Mucosa of descending colon (tissue), 3 donors: ENCODE data around the gene PAX2. TPM values are rescaled to one million over a fixed set of nuclear protein-coding genes. Genes with fewer than 3 reads are reported as not detected.

ENCODE experiments used
- ATAC-seq: fragments of 200-7000 bp; cut with Tn5 transposase; one replicate; pipeline ENCODE4 v1.9.1; 2020; ENCODE audit warnings: mild to moderate bottlenecking, moderate library complexity
- DNase-seq, 3 donors: peaks; one replicate each; pipeline ENCODE4 v3.0.0-alpha.2; 2020
- H3K36me3 ChIP-seq: fragments of 200-600 bp; one replicate; pipeline ENCODE4 v1.8.0; 2021; ENCODE audit warnings: low read depth, mild to moderate bottlenecking
- H3K4me1 ChIP-seq: fragments of 200-600 bp; one replicate; pipeline ENCODE4 v1.8.0; 2021; ENCODE audit warnings: low read depth, mild to moderate bottlenecking
- H3K4me3 ChIP-seq: fragments of 200-600 bp; one replicate; pipeline ENCODE4 v1.8.0; 2021; ENCODE audit warnings: mild to moderate bottlenecking
- H3K9me3 ChIP-seq: fragments of 200-600 bp; one replicate; pipeline ENCODE4 v1.8.0; 2021; ENCODE audit warnings: mild to moderate bottlenecking
- intact Hi-C, 2 donors: fragments of 100-400 bp; cut with DNase I in 1 of 2; cut with micrococcal nuclease in 1 of 2; formaldehyde crosslinking; loops; one replicate each; pipeline versions ENCODE4 v1.11.0 to v1.11.1; 2022; cut with DNase I, micrococcal nuclease
- total RNA-seq, 3 donors: library from RNA; stranded (reverse); fragmentation: NEBNext Ultra II Directional in 2 of 3; extraction: Animal tissue kit (Norgen Biotek cat#: 25700) in 2 of 3; gene quantifications; one replicate each; pipeline versions ENCODE4 v1.2.1 to v1.2.4, GENCODE V29; 2021 to 2023
- TF ChIP-seq, protein P1 (sequence below): fragments of 200-600 bp; IDR thresholded peaks from one replicate; pipeline ENCODE4 v1.8.0; 2022; ENCODE audit warnings: antibody characterized with exemption, mild to moderate bottlenecking
- donor health status: DM: no; HTN: no; CAD: no; lungs with moderate emphysema.
- donor health status: DM: no; HTN: no; CAD: no.
- donor health status: DM: no; HTN: yes; CAD: no.

The PAX2 gene
- total RNA-seq, 3 donors from 2014 or later = not detected

DNA sequence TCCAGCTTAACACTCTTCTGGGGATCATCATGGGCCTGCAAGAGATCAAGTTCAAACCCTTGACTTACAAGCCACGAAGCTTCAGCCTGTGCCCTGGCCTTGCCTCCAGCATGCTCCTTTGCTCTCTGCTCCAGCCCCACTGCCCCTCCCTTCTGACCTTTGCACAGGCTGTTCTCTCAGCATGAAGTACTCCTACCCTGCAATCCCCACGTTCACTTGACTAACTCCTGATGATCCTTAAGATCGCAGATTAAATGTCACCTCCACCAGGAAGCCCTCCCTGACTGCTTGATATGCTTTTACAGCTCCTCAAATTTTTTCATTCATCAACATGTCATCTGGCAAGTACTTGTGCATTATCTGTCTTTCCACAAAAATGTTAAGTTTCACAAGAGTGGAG lies 91.9 kb downstream of the PAX2 start:
- Histone ChIP-seq H3K9me3 (no peaks in the 10 kb centered on the region), H3K4me3 (no peak overlapping the region), H3K36me3 (no peaks in the 10 kb centered on the region), H3K4me1 (no peaks in the 10 kb centered on the region)
- DNase-seq (peak in 1 of 3 donors; percentile 6), ATAC-seq (peak; percentile 51)
- TF ChIP-seq, protein P1, sequence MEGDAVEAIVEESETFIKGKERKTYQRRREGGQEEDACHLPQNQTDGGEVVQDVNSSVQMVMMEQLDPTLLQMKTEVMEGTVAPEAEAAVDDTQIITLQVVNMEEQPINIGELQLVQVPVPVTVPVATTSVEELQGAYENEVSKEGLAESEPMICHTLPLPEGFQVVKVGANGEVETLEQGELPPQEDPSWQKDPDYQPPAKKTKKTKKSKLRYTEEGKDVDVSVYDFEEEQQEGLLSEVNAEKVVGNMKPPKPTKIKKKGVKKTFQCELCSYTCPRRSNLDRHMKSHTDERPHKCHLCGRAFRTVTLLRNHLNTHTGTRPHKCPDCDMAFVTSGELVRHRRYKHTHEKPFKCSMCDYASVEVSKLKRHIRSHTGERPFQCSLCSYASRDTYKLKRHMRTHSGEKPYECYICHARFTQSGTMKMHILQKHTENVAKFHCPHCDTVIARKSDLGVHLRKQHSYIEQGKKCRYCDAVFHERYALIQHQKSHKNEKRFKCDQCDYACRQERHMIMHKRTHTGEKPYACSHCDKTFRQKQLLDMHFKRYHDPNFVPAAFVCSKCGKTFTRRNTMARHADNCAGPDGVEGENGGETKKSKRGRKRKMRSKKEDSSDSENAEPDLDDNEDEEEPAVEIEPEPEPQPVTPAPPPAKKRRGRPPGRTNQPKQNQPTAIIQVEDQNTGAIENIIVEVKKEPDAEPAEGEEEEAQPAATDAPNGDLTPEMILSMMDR = no peak
- intact Hi-C loops = no loop called here

DNA sequence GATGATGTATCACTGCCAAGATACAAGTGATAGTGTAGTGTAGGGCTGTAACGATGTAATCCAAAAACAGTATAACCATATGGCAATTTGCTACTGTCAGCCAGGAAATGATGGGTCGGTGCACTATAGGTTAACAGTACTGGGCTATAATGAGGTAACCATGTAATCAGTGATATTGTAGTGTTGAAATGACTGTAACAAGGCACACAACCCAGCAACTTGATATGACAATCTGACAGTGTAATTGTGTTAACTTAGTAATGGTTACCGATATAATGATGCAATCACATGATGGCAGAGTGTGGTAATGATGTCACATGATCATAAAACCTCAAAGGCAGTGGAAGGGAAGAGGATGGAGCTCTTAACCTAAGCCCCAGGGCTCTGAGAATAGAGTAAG lies 93.6 kb downstream of the PAX2 start:
- H3K4me3 ChIP-seq = no peak overlapping the region
- no peaks in the 10 kb centered on the region for H3K4me1 ChIP-seq
- DNase-seq (no peak), ATAC-seq (no peak)
- intact Hi-C loops = no loop called here
- no peaks in the 10 kb centered on the region for H3K36me3 ChIP-seq
- TF ChIP-seq, protein P1 = no peak
- H3K9me3 ChIP-seq = no peaks in the 10 kb centered on the region

DNA sequence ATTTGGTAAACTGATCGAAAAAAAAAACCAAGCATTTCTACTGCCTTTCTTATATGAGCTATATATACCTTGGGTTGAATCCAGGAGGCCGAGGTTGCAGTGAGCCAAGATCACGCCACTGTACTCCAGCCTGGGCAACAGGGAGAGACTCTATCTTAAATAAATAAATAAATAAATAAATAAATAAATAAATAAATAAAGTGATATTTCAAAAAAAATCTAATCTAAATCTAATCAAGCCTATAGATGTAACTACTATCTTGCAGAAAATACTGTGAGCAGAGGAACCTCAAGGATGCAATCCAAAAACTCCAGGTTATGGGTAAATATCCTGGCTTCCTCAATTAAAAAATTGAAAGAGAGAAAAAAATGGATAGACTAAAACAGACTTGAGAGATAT lies 96.1 kb downstream of the PAX2 start:
- H3K36me3 ChIP-seq = no peaks in the 10 kb centered on the region
- TF ChIP-seq, protein P1 = no peak
- no peaks in the 10 kb centered on the region for H3K9me3 ChIP-seq
- ATAC-seq (no peak), DNase-seq (no peak)
- intact Hi-C loops = no loop called here
- H3K4me1 ChIP-seq = no peaks in the 10 kb centered on the region
- H3K4me3 ChIP-seq = no peak overlapping the region

DNA sequence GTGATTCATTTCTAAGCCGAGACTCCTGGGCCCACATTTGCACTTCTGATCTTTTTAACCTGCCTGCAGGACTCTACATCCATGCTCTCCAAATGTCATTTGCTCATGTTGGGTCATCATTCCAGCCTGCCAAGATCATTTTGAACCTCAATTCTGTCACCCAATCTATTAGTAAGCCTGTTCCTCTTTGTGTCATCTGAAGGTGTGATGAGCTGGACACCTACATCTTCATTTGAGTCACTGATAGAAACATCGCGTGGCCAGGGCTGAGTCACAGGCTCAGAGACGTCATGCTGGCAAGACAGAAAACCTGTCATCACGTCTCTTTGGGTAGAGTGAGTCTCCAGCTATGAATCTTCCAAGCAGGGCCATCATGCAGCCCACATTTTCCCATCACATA lies 102.1 kb downstream of the PAX2 start:
- H3K9me3 ChIP-seq = no peaks in the 10 kb centered on the region
- ATAC-seq = no peak
- TF ChIP-seq, protein P1 = no peak
- no peaks in the 10 kb centered on the region for H3K36me3 ChIP-seq
- H3K4me3 ChIP-seq = no peak overlapping the region
- intact Hi-C loops = no loop called here
- H3K4me1 ChIP-seq = no peaks in the 10 kb centered on the region
- DNase-seq = no peak

DNA sequence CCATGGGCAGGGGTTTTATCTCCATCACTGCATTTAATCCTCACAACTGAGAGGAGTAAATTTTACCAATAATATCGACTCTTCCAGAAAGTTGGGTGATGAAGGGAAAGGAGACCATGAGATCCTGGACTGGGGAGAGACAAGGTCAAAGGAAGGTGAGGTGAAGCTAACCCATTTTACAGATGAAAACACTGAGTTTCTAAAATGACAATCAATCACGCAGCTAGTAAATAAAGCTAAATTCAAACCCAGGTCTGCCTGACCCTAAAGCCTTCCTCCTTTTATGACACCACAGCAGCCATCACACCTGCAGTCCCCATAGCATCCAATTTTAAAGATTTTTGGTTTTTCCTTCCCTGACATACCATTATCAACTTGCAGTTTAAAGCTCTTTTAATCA lies 103.4 kb downstream of the PAX2 start:
- TF ChIP-seq, protein P1 = no peak
- no peak for ATAC-seq

DNA sequence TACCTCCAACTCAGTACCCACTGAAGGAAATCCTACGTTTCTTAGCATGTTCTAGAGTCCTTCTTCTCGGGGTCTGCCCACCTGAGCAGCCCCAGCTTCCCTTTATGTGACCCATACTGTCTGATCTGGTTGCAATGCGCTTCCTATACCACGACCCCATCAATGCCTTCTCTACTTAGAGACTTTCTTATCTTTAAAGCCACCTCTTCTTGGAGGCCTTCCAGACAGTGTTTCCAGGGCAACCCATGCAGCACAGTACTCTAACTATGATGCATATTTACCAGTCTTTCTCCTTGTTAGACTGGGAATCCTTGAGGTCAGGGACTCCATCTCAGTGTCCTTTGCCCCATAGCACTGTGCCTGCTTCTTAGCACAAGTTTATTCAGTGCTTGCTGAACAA lies 112.9 kb downstream of the PAX2 start:
- no peak for ATAC-seq
- intact Hi-C loops = no loop called here
- H3K4me1 ChIP-seq = no peaks in the 10 kb centered on the region
- no peak for DNase-seq
- TF ChIP-seq, protein P1 = no peak
- H3K36me3 ChIP-seq = no peaks in the 10 kb centered on the region
- H3K4me3 ChIP-seq = no peak overlapping the region
- H3K9me3 ChIP-seq = no peaks in the 10 kb centered on the region

More for the DNA sequence above, 103.4 kb downstream of the PAX2 start:
- H3K4me1 ChIP-seq = no peaks in the 10 kb centered on the region
- H3K9me3 ChIP-seq = no peaks in the 10 kb centered on the region
- no peak overlapping the region for H3K4me3 ChIP-seq
- no peaks in the 10 kb centered on the region for H3K36me3 ChIP-seq
- intact Hi-C loops = no loop called here
- no peak for DNase-seq
